ENCODE measurements around the gene CLDN19. TPM values are rescaled to one million over a fixed set of nuclear protein-coding genes. Genes with fewer than 3 reads are reported as not detected.

Gene CLDN19
- total and polyA plus RNA-seq, 11 donors, result 0.01 to 0.11 TPM; not detected in 9

DNA sequence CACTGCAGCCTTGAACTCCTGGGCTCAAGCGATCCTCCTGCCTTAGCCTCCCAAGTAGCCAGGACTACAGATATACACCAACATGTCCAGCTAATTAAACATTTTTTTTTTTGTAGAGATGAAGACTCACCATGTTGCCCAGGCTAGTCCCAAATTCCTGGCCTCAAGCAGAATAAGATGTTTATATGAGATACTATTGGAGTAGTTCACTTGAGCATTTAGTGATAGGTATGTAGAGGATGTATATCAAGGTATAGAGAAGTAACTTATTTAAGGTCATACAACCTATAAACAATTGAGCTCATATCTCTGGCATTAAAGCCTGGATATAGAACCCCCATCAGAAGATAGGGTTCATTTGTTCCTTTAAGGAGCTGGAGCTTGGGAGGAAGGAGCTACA, 40.1 kb upstream of the CLDN19 start:
- Histone ChIP-seq H3K9me3 (no peaks in the 10 kb centered on the region), H3K4me1 (peaks cover 0 to 7% (median 4%) of the 10 kb centered on the region in 12 donors), H3K27me3 (no peaks in the 10 kb centered on the region), H3K27ac (no peak overlapping the region), H3K4me3 (no peak overlapping the region), H3K36me3 (peaks cover 0 to 69% (median 63%) of the 10 kb centered on the region in 9 donors)
- WGBS, 4 donors, result 96 to 100% (median 98%) methylated on average over 1 of the region's 1 CpG
- no peak for ATAC-seq
- TF ChIP-seq POLR2A (IDR thresholded peaks at IDR 0.05), result no peak
- TF ChIP-seq, protein P1, sequence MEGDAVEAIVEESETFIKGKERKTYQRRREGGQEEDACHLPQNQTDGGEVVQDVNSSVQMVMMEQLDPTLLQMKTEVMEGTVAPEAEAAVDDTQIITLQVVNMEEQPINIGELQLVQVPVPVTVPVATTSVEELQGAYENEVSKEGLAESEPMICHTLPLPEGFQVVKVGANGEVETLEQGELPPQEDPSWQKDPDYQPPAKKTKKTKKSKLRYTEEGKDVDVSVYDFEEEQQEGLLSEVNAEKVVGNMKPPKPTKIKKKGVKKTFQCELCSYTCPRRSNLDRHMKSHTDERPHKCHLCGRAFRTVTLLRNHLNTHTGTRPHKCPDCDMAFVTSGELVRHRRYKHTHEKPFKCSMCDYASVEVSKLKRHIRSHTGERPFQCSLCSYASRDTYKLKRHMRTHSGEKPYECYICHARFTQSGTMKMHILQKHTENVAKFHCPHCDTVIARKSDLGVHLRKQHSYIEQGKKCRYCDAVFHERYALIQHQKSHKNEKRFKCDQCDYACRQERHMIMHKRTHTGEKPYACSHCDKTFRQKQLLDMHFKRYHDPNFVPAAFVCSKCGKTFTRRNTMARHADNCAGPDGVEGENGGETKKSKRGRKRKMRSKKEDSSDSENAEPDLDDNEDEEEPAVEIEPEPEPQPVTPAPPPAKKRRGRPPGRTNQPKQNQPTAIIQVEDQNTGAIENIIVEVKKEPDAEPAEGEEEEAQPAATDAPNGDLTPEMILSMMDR (IDR thresholded peaks at IDR 0.05), result no peak
- intact Hi-C loops (cut with DNase I), result loop anchor here in 1 of 10 donors (10.0 kb wide), 1 partner anchor 125 kb away; no protein-coding TSS in a partner anchor
- no peak for DNase-seq

GRCh38 chr1:42779725-42780124, 39.7 kb upstream of the CLDN19 start:
- ATAC-seq (no peak), DNase-seq (no peak)
- no peaks in the 10 kb centered on the region for H3K9me3 ChIP-seq
- H3K27me3 ChIP-seq, result no peaks in the 10 kb centered on the region
- H3K27ac ChIP-seq, result no peak overlapping the region
- H3K4me1 ChIP-seq, result peaks cover 0 to 2% (median 0%) of the 10 kb centered on the region in 12 donors
- intact Hi-C loops (cut with DNase I), result loop anchor here in 8 of 10 donors (2.0 to 10.0 kb wide), 9 partner anchors 69 to 295 kb away; no protein-coding TSS in a partner anchor
- 91 to 92% (median 91%) methylated on average over 2 of the region's 2 CpGs for WGBS, 4 donors
- H3K36me3 ChIP-seq, result peaks cover 0 to 74% (median 67%) of the 10 kb centered on the region in 9 donors
- TF ChIP-seq, protein P1 (IDR thresholded peaks at IDR 0.05), result no peak
- TF ChIP-seq POLR2A (IDR thresholded peaks at IDR 0.05), result no peak
- H3K4me3 ChIP-seq, result no peak overlapping the region

- intact Hi-C loops (cut with DNase I), result loop anchor here (1.0 to 10.0 kb wide), 10 partner anchors 71 to 297 kb away; no protein-coding TSS in a partner anchor
- ATAC-seq, result peak in 3 of 4 donors; percentile 53 to 71 (median 63)
- DNase-seq, result no peak
These were observed 37.8 kb upstream of the CLDN19 start for GRCh38 chr1:42777852-42778251.

GRCh38 chr1:42776502-42776901, 36.5 kb upstream of the CLDN19 start:
- ATAC-seq (no peak), DNase-seq (no peak)
- intact Hi-C loops (cut with DNase I), result loop anchor here in 8 of 10 donors (2.0 to 10.0 kb wide), 7 partner anchors 78 to 298 kb away; no protein-coding TSS in a partner anchor
- Histone ChIP-seq H3K36me3 (peaks cover 0 to 76% (median 72%) of the 10 kb centered on the region in 9 donors), H3K4me1 (peaks cover 0 to 12% (median 0%) of the 10 kb centered on the region in 12 donors), H3K4me3 (no peak overlapping the region), H3K27me3 (no peaks in the 10 kb centered on the region), H3K9me3 (no peaks in the 10 kb centered on the region), H3K27ac (no peak overlapping the region)
- TF ChIP-seq, protein P1 (IDR thresholded peaks at IDR 0.05), result no peak
- TF ChIP-seq POLR2A (IDR thresholded peaks at IDR 0.05), result no peak
- WGBS, 4 donors, result 96 to 98% (median 96%) methylated on average over 6 of the region's 6 CpGs

More at GRCh38 chr1:42777852-42778251, 37.8 kb upstream of the CLDN19 start:
- Histone ChIP-seq H3K9me3 (no peaks in the 10 kb centered on the region), H3K27me3 (no peaks in the 10 kb centered on the region), H3K36me3 (peaks cover 0 to 86% (median 83%) of the 10 kb centered on the region in 9 donors), H3K27ac (no peak overlapping the region), H3K4me3 (no peak overlapping the region), H3K4me1 (peaks cover 0 to 3% (median 0%) of the 10 kb centered on the region in 12 donors)
- TF ChIP-seq, protein P1 (IDR thresholded peaks at IDR 0.05), result peak; percentile 35 to 65 (median 56)
- TF ChIP-seq POLR2A (IDR thresholded peaks at IDR 0.05), result no peak

Data from heart left ventricle (tissue), 16 donors.